Uterus (tissue), 4 donors: Measurements from ENCODE around the gene KLHL8. TPM values are rescaled to one million over a fixed set of nuclear protein-coding genes. Genes with fewer than 3 reads are reported as not detected.

Source experiments
- DNase-seq, 2 donors: peaks; one replicate each; pipeline ENCODE4 v3.0.0-alpha.2; 2019 to 2020
- H3K27ac ChIP-seq, 2 donors: fragments of 200-600 bp; sonication (generic); 1 replicate in 1 of 2; 2 replicates in 1 of 2; pipeline ENCODE4 v1.5.1; 2016 to 2018
- H3K27me3 ChIP-seq, 2 donors: fragments of 200-600 bp; sonication (generic); one replicate each; pipeline ENCODE4 v1.5.1; 2018 to 2019; ENCODE audit warnings: control low read depth in 1 of 2
- H3K36me3 ChIP-seq, 2 donors: fragments of 200-600 bp; sonication (generic); one replicate each; pipeline ENCODE4 v1.5.1; 2019; ENCODE audit warnings: control low read depth in 1 of 2
- H3K4me1 ChIP-seq, 2 donors: fragments of 200-600 bp; sonication (generic); one replicate each; pipeline ENCODE4 v1.5.1; 2018 to 2019; ENCODE audit warnings: control low read depth in 1 of 2
- H3K4me3 ChIP-seq, 2 donors: fragments of 200-600 bp; sonication (generic); 1 replicate in 1 of 2; 2 replicates in 1 of 2; pipeline ENCODE4 v1.5.1; 2018 to 2019; ENCODE audit warnings: mild to moderate bottlenecking in 1 of 2
- H3K9me3 ChIP-seq, 2 donors: fragments of 200-600 bp; sonication (generic); one replicate each; pipeline ENCODE4 v1.5.1; 2019; ENCODE audit warnings: control low read depth in 1 of 2
- POLR2A ChIP-seq, 2 donors: fragments of 450-650 bp; IDR thresholded peaks; one replicate each; pipeline ENCODE4 v1.6.1; 2016; ENCODE audit warnings: antibody characterized with exemption in 2 of 2, mild to moderate bottlenecking in 1 of 2, moderate library complexity in 1 of 2
- intact Hi-C: fragments of 100-400 bp; cut with DNase I; formaldehyde crosslinking; loops from one replicate; pipeline ENCODE4 v1.15.1; 2023; ENCODE audit warnings: low total_unique reads
- total RNA-seq, 4 donors: library from RNA; depleted of rRNA in 3 of 4; stranded (reverse); fragments of >200 nt in 3 of 4; gene quantifications; one replicate each; pipeline versions ENCODE4 v1.1.0 to v1.2.4, GENCODE V29; 2014 to 2023
- TF ChIP-seq, protein P1 (sequence below), 4 experiments: fragments of 200-600 bp in 2 of 4; fragments of 450-650 bp in 2 of 4; sonication (generic) in 2 of 4; IDR thresholded peaks; one replicate each; pipeline ENCODE4 v1.5.1; 2016 to 2019; ENCODE audit warnings: antibody characterized with exemption in 4 of 4, mild to moderate bottlenecking in 2 of 4, moderate library complexity in 1 of 4
- donor health status: DM: yes; HTN: yes; CAD: no.

KLHL8 gene
- total RNA-seq, 4 donors from 2014 or later, result 10.0 to 31.8 (median 24.5) TPM

DNA sequence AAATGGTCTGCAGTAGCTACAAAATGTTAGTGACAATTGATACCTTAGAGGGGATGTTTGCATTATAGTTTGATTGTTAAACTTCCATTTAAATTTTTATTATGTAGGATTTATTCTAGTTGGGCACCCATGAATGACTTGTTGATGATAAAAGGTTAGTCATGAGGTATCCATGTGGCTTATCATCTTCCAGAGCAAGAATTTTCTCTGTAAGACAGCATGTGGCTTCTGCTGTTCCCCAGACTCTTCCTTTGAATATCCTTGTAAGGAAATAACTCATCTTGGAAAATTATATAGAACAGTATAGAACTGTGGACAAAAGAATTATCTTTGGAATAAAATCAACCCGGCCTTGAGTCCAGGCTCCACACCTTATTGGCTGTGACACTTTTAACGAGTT, 40.1 kb upstream of the KLHL8 start:
- H3K4me1 ChIP-seq, result no peaks in the 10 kb centered on the region
- intact Hi-C loops, result no loop called here
- DNase-seq, result no peak
- no peaks in the 10 kb centered on the region for H3K9me3 ChIP-seq
- no peak overlapping the region for H3K4me3 ChIP-seq
- TF ChIP-seq, protein P1, sequence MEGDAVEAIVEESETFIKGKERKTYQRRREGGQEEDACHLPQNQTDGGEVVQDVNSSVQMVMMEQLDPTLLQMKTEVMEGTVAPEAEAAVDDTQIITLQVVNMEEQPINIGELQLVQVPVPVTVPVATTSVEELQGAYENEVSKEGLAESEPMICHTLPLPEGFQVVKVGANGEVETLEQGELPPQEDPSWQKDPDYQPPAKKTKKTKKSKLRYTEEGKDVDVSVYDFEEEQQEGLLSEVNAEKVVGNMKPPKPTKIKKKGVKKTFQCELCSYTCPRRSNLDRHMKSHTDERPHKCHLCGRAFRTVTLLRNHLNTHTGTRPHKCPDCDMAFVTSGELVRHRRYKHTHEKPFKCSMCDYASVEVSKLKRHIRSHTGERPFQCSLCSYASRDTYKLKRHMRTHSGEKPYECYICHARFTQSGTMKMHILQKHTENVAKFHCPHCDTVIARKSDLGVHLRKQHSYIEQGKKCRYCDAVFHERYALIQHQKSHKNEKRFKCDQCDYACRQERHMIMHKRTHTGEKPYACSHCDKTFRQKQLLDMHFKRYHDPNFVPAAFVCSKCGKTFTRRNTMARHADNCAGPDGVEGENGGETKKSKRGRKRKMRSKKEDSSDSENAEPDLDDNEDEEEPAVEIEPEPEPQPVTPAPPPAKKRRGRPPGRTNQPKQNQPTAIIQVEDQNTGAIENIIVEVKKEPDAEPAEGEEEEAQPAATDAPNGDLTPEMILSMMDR (IDR thresholded peaks at IDR 0.05), result no peak
- no peak for TF ChIP-seq POLR2A (IDR thresholded peaks at IDR 0.05)
- H3K27ac ChIP-seq, result no peak overlapping the region
- H3K27me3 ChIP-seq, result no peaks in the 10 kb centered on the region
- H3K36me3 ChIP-seq, result no peaks in the 10 kb centered on the region

DNA sequence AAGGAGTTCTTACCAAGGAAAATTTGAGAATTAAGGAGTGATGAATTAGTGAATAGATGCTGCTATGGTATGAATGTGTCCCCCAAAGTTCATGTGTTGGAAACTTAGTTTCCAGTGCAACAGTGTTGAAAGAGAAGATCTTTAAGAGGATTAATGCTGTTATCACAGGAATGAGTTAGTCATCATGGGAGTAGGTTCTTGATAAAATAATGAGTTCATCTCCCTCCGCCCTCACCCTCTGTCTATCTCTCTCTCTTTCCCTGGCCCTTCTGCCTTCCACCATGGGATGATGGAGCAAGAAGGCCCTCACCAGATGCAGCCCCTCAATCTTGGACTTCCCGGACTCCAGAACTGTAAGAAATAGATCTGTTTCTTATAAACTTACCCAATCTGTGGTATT, 38.3 kb upstream of the KLHL8 start:
- Histone ChIP-seq H3K27me3 (no peaks in the 10 kb centered on the region), H3K9me3 (no peaks in the 10 kb centered on the region), H3K27ac (no peak overlapping the region), H3K36me3 (no peaks in the 10 kb centered on the region), H3K4me1 (no peaks in the 10 kb centered on the region), H3K4me3 (no peak overlapping the region)
- intact Hi-C loops, result no loop called here
- DNase-seq, result no peak
- TF ChIP-seq, protein P1 (IDR thresholded peaks at IDR 0.05), result no peak
- TF ChIP-seq POLR2A (IDR thresholded peaks at IDR 0.05), result no peak

DNA sequence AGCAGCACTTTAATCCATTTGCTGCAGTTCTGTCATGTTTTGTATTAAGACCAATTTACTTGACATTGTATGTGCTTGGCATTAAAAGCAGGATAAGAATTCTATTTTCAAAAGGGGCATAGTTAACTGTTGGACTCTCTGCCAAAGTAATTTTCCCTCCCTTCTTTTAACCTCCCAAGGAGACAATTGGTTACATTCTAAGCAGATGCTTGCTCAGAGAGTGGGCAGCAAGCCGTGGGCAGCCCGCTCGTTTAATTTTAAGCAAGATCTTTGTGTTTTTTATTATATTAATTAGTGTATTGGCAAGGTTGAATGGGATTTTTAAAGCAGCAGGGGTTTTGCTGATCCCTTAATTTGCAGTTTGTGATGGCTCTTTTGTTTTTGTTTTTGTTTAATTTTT, 37.1 kb upstream of the KLHL8 start:
- intact Hi-C loops, result no loop called here
- TF ChIP-seq, protein P1 (IDR thresholded peaks at IDR 0.05), result no peak
- no peak for TF ChIP-seq POLR2A (IDR thresholded peaks at IDR 0.05)

DNA sequence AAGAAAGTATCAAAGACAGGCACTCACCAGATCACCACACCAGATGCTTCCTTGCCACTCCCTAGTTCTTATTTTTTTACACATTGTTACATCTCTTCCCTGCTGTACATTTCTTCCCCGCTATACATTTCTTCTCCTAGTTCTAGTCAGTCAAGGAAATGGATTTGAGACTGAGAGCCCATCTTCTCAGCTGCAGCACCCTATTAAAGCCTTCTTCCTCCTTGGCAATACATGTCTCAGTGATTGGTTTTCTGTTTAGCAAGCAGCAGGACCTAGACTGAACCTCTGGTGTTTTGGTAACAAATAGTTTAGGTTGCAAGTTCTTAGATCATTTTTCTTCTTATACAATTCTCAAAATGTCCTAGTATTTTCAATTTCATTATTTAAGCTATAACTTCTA, 35.3 kb upstream of the KLHL8 start:
- intact Hi-C loops, result no loop called here
- H3K36me3 ChIP-seq, result no peaks in the 10 kb centered on the region
- H3K27me3 ChIP-seq, result no peaks in the 10 kb centered on the region
- no peak overlapping the region for H3K27ac ChIP-seq
- no peaks in the 10 kb centered on the region for H3K9me3 ChIP-seq
- no peak for DNase-seq
- TF ChIP-seq, protein P1 (IDR thresholded peaks at IDR 0.05), result no peak
- no peak for TF ChIP-seq POLR2A (IDR thresholded peaks at IDR 0.05)
- H3K4me1 ChIP-seq, result no peaks in the 10 kb centered on the region
- no peak overlapping the region for H3K4me3 ChIP-seq

More for the DNA sequence above, 37.1 kb upstream of the KLHL8 start:
- H3K9me3 ChIP-seq, result no peaks in the 10 kb centered on the region
- H3K4me3 ChIP-seq, result no peak overlapping the region
- peak overlapping the region in 1 of 2 donors; percentile 1 for H3K27ac ChIP-seq
- H3K4me1 ChIP-seq, result no peaks in the 10 kb centered on the region
- H3K36me3 ChIP-seq, result no peaks in the 10 kb centered on the region
- DNase-seq, result no peak
- no peaks in the 10 kb centered on the region for H3K27me3 ChIP-seq

DNA sequence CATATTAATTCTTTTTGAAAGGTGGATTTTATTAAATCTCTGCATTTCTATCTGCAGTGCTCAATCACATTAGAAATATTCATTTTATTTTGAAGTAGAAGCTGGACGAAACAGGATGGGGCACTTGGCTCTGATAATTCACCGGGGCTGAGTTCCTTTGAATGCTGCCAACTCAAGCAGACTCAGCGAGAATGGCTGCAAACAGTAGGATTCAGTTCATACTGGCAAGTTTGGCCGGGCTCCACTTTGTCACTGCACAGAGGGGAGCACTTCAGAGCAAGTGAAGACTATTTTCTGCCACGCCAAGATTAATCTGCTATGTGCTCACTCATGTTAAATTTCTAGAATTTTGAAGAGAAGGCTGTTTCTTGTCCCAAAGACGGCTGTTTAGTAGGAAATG, 30.7 kb upstream of the KLHL8 start:
- no peak overlapping the region for H3K4me3 ChIP-seq
- no peaks in the 10 kb centered on the region for H3K27me3 ChIP-seq
- H3K36me3 ChIP-seq, result no peaks in the 10 kb centered on the region
- no peaks in the 10 kb centered on the region for H3K9me3 ChIP-seq
- no peaks in the 10 kb centered on the region for H3K4me1 ChIP-seq
- intact Hi-C loops, result no loop called here
- no peak overlapping the region for H3K27ac ChIP-seq
- TF ChIP-seq, protein P1 (IDR thresholded peaks at IDR 0.05), result no peak
- no peak for TF ChIP-seq POLR2A (IDR thresholded peaks at IDR 0.05)
- DNase-seq, result no peak
